ENCODE data around the gene HSPA5.

GRCh38 chr9:125214186-125214585, 27.0 kb downstream of the HSPA5 start:
- TF ChIP-seq CTCF (IDR thresholded peaks at IDR 0.05): no peak
- TF ChIP-seq POLR2AphosphoS5 (IDR thresholded peaks at IDR 0.05): no peak
- TF ChIP-seq POLR2A (IDR thresholded peaks at IDR 0.05): no peak
- TF ChIP-seq EP300 (IDR thresholded peaks at IDR 0.05): no peak

Measured in sigmoid colon (tissue), 4 donors.